ENCODE measurements around the gene AKT1. TPM values are rescaled to one million over a fixed set of nuclear protein-coding genes. Genes with fewer than 3 reads are reported as not detected.

The AKT1 gene
- polyA plus RNA-seq, 1 donor, result 223 TPM

DNA sequence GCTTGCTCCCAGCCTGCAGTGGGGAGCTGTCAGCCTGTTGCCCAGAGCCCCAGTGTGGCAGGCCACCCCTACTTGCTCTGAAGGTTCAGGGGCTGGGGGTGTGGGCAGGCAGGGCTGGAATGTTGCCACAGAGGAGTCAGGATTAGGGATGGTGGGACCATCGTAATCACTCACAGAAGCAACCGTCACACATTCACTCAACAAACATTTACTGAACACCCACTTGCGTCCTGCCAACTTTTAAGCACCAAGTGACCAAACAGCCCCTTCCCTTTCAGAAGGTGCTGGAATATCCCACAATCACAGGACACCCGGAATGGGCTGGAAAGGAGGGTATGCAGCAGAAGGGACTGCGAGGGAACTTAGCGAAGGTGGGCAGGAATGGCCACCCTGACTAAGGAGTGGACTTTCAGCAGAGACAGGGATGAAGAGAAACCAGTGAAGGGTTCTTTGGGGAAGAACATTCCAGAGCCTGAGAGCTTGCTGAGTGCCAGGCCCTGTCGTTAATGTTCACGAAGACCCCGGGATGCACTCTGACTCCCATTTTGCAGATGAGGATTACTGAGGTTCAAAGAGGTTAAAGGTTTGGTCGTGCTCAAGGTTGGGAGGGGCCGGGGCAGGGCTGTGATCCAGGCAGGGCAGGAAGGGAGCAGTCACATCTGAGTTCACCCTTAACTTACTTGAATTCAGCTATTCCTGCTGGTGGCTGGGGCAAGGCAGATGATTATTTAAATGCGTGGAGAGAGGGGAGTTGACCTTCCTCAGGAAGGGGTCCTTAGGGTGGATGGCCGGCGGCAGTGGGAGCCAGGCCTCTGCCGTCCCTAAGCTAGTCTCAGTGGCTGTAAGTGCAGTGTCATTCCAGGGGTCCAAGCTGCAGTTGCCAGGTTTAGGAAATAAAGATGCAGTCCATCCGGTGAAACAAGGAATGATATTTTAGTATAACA, 3.0 kb upstream of the AKT1 start:
- no peak for DNase-seq

DNA sequence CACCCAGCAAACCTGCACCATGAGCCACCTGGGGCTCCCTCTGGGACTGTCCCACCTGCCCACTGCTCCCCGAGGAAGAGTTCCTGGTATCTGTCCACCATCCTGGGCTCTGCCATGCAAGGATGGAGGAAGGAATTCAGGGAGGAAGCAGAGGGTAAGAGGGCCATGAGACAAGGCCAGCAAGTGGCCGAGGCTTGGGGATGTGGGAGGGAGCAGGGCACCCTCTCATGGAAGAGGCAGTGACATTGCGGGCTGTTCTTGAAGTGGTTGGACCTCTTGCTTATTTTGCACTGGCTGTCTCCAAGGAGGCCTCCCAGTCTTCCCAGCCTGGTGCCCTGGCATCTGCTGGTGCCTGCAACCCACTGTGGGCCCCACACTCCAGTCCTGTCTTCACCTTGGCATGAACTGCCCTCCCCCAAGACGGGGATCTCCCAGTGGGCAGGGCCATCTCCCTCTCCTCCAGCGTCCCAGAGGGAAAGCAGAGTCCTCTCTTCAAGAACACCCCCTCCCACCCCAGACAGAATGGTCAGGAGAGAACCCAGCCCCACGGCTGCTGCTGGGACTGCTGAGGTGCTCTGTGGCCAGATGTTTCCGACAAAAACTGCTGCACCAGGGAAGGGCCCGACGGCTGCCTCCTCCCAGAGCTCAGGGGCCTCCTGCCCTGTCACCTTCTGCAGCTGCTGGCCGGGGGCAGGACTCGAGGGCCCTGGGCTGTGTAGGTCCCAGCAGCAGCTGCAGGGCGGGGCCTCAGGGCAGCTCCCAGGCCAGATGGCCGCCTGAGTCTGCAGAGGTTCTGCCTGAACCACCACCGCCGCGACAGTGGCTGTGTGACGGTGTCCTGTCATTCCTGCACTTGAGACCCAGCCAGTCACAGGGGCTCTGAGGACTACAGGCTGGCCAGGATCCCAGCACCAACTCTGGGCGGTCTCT, 1.8 kb upstream of the AKT1 start:
- no peak for DNase-seq

DNA sequence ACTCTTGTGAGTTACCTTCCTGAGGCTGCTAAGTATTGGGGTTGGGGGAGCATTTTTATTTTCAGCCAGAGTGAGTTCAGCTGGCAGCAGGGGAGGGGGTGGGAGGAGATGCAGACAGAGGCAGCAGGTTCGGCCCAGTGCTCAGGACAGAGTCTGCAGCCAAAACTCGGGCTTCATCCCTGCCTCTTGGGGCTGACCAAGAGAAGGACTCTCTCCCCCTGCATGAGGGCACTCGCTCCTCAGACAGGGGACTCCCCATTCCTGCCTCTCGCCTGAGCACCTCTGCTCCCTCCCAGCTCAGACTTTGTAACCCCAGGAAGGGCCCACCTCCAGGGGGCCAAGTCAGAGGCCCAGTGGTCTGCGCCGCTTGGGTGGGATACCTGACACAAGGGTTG, 1.1 kb upstream of the AKT1 start:
- no peak for DNase-seq

GRCh38 chr14:104795781-104796686, 486 bp upstream of the AKT1 start:
- peak; percentile 64 for DNase-seq

DNA sequence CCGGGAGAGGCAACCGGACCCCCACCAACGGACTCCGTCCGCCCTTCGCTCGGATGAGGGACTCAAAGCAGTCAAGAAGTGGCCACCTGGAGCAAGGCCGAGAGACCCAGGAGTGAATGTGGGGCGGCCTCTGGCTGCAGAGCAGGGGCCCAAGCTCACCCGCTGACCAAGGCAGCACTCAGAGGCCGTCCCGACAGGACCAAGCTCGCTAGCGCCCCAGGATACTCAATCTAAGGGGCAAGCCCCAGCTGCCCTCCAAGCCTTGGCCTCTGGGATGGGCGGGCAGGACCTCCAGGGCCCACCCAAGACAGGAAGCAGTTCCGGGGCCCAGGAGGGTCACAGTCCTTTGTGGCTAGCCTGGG, 936 bp downstream of the AKT1 start:
- DNase-seq, result no peak

DNA sequence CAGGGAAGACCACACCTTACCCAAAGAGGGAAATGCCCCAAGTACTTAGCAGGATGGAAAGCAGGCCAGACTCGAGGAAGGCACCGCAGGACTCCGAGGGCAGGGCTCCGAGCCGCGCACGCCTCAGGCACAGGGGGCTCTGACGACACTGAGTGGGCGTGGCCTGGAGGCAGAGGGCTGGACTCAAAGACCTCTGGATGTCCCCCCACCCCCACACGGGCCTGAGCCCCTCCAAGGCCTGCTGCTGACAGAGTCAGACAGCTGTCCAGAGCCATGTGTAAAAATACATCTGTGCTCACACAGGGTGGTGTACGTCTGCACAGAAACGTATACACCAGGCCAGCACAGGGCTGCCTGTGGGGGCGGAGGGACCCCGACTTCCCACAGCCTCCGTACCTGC, 1.4 kb downstream of the AKT1 start:
- DNase-seq, result no peak

DNA sequence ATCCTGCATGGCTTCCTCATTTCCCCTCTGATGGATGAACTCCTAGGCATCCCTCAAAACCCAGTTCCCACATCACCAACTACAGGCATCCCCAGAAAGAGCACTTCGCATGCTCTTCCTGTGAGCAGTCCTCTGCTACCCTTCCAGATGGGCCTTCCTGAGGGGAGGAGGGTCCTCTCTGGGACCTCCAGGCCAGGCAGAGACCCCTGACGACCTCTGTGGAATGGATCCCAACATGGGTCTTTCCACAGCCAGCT, 1.9 kb downstream of the AKT1 start:
- DNase-seq, result no peak

DNA sequence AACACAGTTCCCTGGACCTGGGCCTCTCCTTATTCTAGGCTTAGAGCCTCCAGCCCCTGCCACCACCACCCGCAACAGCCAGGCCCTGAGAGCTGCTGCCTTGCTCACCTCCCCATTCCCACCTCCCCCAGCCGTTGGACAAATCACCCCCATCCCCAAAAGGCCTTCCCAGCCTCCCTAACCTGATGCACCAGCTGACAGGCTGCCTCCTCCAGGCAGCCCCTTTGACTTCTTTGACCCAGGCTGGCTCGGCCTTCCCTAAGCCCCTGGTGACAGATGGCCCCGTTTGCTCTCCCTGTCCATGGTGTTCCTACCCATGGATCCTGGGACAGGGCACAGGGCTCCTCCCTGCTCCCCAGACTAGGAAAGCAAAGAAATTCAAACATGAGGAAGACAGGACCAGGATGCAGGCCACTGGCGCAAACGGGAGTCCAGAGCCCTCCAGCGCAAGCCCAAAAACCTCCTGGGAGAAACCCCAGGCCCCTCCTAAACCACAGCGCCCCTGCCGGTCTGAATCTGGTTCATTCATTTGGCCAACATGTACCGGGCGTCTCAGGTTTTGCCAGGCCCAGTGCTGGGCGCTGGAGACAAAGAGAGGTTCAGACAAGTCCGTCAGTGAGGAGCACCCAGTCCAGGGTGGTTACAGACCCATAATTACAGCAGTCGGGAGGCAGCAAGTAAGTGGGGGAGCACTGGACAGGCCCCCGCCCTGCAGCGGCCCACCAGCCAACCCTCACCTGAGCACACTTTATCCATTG, 2.4 kb downstream of the AKT1 start:
- DNase-seq, result no peak

GRCh38 chr14:104792101-104792884, 3.3 kb downstream of the AKT1 start:
- DNase-seq, result no peak

- no peak for DNase-seq
Measured at GRCh38 chr14:104791425-104791824, 4.1 kb downstream of the AKT1 start.

DNA sequence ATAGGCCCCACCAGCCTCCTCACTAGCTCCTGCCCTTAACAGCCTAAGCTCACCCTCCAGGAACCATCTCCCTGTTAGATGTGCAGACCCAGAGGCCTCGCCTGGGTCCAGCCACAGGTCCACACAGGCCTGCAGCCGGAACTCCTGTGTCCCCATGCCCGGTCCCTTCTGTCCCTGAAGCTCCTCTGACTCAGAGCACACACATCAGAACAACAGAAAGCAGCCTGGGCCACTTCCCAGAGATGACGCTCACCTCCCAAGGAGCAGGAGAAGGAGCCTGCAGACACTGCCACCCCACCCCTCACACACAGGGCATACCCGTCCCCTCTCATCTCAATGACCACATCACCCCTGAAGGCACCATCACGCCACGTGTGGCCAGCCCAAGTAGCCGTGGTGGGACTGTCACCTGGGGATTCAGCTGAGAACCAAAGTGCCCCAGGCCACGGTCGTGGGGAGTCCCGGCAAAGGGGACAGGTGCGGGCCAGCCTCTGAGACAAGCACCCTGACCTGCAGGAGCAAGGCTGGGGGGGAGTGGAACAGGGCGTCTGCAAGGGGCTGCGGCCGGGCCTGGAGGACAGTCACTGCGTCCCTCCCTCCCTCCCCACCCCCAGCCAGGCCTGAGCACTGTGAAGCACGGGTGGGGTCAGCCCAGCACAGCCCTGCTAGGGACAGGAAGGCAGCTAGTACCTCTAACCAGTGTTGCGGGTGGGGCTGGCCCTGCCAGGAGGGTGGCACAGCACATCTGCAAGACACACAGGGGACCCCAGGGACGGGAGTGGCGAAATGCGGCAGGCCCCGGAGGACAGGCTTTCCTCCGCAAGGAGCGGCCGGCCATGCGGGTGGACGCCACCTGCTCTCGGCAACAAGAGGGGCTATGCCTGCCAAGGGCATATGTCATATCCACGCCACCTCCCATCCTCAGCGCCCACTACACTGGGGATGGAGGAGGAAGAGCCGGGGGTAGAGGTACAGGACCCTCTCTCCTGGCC, 5.5 kb downstream of the AKT1 start:
- no peak for DNase-seq

DNA sequence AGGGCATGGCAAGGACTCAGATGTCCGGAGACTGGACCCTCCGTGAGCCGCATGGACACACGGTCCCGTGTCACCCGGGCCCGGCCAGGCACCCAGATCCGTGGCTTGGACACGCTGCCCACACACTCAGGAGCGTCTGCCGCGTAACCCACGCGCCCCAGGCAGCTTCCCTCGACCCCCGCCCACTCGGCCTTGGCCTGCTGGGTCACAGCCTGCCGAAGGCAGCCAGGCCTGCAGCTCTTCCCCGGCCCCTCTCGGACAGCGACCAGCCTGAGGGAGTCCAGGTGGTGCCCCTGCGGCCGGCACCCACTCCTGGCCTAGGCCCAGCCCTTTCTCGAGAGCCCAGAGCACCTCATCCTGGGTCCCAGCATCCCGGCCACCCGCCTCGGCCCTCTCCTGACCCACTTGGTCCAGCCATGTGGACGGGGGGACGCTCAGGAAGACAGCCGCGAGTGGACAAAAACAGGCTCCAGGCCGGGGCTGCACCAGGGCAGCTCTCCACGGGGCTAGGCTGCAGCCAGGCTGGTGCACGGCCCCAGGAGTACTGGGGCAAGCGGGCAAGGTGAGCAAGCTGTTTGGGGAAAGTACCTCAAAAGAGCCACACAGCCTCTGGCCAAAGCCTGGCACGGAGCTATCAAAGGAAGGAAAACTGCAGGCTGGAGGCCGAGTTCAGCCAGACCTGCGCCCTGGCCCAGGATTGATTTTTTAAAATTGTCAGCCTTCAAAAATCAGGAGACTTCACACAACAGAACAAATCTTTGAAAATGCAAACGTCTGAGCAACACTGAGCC, 6.5 kb downstream of the AKT1 start:
- DNase-seq, result no peak

DNA sequence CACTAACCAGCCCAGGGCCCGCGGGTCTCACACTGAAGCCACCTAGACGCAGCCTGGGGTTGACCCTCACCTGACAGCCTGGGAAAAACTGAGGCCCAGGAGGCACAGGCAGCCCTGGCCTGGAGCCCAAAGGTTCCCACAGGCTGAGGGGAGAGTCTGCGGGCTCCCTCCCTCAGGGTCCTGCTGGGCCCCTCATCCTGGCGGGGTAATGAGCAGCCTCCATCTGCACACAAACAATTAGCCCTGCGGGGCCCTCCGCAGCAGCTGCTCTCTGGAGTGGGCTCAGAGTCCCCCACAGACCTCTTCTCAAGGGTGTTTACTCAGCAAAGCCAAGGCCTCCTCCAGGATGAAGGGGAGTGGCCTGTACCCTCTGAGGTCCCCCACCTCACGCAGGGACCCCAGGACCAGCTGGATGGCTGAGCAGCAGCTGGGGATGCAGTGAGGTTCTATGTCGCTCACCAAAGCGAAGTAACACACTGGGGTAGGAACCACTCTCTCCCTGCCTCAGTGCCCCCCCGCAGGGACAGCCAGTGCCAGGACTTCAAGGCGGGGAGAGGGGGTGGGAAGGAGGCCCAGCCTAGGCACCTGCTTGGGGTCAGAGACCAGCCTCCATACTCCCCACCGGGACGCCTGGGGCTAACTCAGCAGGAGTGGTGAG, 7.3 kb downstream of the AKT1 start:
- no peak for DNase-seq

DNA sequence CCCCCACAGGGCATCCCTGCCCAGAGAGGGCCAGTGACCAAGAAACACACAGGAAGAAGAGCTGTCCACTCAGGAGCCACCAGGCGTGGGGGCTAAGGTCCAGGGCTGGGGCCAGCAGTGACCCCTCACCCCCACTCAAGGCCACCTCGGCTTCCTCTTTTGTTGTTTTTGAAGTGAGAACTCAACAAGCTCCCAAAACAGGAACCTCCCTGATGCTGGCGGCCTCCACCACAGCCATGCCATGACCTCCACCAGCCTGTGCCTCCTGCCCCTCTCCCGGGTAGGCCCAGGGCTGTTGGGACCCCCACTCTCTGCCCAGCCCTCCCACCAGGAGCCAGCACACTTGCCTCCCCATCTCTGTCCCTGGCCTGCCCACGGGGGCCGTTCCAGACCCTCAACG, 7.8 kb downstream of the AKT1 start:
- no peak for DNase-seq

- no peak for DNase-seq
Measured at GRCh38 chr14:104786726-104787675, 8.5 kb downstream of the AKT1 start.

DNA sequence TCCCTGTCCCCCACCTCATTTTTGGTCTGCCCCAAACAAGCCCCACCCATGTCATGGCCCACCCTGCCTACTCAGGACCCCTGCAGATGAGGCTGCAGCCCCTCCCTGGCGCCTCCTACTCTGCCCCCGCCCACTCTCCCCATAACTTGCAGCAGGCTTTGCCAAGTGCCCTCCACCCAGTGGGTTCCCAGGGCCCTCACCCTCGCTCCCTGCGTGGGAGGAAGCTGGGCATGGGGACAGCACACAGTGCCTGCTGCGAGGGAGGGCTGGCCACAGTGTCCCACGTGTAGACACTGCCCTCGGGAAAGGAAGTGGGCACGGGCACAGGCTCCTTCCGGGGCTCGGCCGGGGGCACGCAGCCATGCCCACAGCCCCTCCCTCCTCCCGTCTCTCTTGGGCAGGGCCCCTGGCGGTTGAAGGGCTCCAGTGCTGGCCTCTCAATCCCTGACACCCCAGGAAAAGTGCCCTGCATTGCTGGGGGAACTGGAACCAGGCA, 9.4 kb downstream of the AKT1 start:
- DNase-seq, result no peak

DNA sequence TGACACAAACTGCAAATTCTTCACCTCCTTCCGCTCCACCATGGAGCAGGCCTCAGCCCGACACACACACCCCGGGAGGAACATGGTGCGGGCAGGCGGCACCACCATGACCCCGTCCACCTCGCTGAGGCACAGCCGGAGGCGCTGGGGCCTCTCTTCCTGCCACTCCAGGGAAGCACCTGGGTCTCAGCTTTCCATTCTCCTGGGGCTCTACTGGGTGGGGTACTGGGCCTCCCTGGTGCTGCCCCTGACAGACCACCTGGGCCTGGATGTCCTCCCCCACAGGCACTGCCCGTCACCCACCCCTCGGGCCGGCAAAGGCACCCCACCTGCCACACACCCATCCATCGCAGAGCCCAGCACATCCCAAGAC, 9.9 kb downstream of the AKT1 start:
- no peak for DNase-seq
